ENCODE results near the gene LELP1.
"Not testable (repeated sequence)": the region's sequence is repeated elsewhere in the genome, so short reads cannot be mapped to it uniquely, and the experiment has no call there.

LELP1 gene

DNA sequence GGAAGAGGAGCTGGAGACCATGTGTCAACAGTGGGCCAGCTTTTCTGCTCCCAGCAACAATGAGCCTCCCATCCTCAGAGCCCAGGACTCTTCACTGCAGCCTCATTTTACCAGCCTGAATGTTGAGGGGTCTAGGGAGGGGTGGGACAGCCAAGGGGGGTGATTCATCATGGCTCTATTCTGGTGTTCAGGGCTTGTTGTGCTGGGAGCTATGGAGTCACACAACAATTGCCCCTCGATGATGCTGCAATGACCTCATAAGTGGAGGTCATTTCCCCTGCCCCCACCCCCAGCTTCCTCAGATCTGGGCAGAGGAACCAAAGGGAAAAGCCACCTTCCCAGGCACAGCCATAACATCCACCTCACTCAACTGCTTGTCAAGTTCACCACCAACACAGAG is at the start of gene LELP1:
LELP1 (plus strand) TSS at position 301 of the 400 bp plus-strand sequence. CDS start 1,278 bp downstream, outside the sequence.
- no peak for DNase-seq (ENCODE audit: low spot score)

- no peak for DNase-seq (ENCODE audit: low spot score)
Observed at GRCh38 chr1:153155541-153155940, 47.7 kb upstream of the LELP1 start.

DNA sequence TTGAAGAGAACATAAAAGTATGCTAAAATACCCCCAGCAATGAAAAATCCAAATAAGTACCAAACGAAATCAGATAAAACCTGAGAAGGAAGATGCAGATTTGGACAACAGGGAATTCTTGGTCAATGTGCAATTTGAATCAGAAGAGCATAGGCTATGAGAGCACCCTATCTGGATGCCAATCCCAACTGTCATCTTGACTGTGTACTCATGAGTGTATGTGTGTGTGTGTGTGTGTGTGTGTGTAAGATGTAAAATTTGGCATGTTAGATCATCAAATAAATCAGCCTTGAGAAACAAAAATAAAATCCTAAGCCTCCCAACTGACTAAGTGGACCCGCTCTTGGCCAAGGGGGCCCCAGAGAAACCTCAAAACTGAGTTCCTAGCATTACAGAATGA is 34.5 kb upstream of the LELP1 start:
- no peak for DNase-seq (ENCODE audit: low spot score)

- DNase-seq (ENCODE audit: low spot score) = no peak
Observed at GRCh38 chr1:153174624-153175023, 28.6 kb upstream of the LELP1 start.

DNA sequence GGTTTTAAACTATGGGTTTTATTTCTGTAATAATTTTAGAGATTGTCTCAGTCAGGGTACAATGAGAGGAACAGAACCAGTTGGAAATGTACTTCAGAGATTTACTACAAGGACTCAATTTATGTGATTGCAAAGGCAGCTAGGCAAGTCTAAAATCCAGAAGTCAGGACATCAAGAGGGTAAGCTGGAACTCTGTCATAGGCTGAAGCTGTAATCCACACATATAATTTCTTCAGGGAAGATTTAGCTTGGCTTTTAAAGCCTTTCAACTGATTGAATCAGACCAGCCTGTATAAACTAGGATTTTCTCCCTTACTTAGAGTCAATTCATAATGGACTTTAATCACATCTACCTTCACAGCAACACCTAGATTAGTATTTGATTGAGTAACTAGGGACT is 24.3 kb upstream of the LELP1 start:
- no peak for DNase-seq (ENCODE audit: low spot score)

- DNase-seq (ENCODE audit: low spot score) = no peak
Observed at GRCh38 chr1:153180556-153180955, 22.7 kb upstream of the LELP1 start.

DNA sequence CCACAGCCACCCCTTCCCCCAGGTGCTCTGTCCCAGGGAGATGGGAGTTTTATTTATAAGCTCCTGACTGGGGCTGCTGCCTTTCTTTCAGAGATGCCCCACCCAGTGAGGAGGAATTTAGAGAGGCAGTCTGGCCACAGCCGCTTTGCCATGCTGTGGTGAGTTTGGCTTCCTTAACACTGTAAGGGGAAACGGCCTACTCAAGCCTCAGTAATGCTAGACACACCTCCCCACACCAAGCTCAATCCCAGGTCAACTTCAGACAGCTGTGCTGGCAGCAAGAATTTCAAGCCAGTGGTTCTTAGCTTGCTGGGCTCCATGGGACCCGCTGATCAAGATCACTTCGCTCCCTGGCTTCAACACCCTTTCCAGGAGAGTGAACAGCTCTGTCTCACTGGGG is 14.9 kb upstream of the LELP1 start:
- not testable (repeated sequence) for DNase-seq (ENCODE audit: low spot score)

DNA sequence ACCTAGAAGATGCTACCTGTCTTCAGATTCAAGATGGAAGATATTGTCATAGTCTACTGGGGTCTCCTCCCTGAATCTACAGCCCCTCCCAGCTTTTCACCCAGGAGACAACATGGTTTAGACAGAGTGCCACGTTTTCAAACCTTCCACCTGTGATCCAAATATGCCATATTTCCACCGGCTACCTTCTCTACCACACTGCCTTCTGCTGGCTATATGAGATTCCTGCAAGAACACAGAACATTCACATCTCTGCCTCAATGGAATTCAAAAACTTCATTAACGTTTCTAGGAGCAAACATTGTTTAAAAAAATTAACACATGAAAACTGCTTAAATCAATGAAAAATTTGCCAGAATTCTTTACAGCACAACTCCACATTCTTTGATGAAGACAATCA is 12.9 kb upstream of the LELP1 start:
- DNase-seq (ENCODE audit: low spot score) = no peak

DNA sequence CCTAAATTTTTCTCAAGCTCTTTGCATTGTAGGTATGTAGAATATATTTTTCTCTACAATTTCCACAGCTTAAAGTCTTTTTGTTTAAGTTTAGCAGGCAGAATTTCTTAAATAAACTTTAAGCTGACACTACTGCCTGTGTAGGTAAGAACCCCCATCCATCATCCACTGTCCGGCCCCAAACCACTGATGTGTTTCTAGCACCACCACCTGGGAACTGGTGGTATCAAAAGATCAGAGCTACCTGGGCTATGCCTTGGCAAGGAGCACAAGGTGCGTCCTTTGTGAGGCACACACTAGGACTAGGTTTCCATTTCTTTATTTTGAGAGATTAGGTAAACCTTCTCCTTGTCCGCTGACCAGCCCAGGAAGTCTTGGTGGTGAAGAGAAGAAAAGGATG is 10.5 kb upstream of the LELP1 start:
- DNase-seq (ENCODE audit: low spot score) = no peak

DNA sequence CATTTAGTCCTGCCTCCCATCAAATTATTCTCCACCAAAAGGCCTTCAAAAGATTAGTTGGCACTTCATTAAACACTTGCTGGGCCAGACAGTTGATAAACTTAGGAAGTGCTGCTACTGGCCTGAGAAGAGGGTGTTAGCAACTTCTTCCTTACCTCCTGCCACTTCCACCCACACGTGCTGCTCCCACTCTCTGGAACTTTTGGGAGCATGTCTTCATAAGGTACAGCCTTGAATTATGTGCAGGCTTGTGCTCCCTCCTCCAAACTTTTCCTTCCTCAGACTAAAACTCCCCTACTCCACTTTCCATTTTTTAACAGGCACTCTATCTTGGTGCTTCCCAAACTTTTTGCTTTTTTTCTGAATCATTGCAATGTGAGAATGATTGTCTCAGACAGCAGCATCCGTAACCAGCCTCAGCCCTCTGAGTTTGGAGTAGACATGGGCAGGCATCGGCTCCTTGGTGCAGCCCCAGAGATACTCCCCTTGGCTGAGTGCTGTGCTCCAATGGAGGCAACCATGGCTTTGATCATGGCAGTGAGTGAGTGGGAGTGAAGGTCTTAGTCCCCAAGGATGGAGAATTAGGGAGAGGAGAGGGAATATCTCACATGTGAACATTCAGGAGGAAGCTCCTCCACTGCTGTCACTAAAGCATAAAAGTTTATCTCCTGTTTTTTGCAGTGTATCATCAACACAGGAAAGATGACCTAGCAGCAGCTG is 8.7 kb upstream of the LELP1 start:
- no peak for DNase-seq (ENCODE audit: low spot score)

- no peak for DNase-seq (ENCODE audit: low spot score)
Observed at GRCh38 chr1:153195216-153195615, 8.0 kb upstream of the LELP1 start.

GRCh38 chr1:153202006-153202405 is 1.2 kb upstream of the LELP1 start:
- no peak for DNase-seq (ENCODE audit: low spot score)

- DNase-seq (ENCODE audit: low spot score) = no peak
Observed at GRCh38 chr1:153206631-153207030, 3.4 kb downstream of the LELP1 start.

GRCh38 chr1:153210206-153210605 is 7.0 kb downstream of the LELP1 start:
- DNase-seq (ENCODE audit: low spot score) = no peak

- no peak for DNase-seq (ENCODE audit: low spot score)
Observed at GRCh38 chr1:153212201-153212600, 9.0 kb downstream of the LELP1 start.

- DNase-seq (ENCODE audit: low spot score) = no peak
Observed at GRCh38 chr1:153213519-153213918, 10.3 kb downstream of the LELP1 start.

- no peak for DNase-seq (ENCODE audit: low spot score)
Observed at GRCh38 chr1:153217212-153217611, 14.0 kb downstream of the LELP1 start, which contains the start of gene PRR9. TSS of gene PRR9 (plus strand) at chr1:153217584. CDS start at chr1:153218145, 561 bp downstream.

GRCh38 chr1:153217744-153218416 is 14.7 kb downstream of the LELP1 start:
- DNase-seq (ENCODE audit: low spot score) = no peak

- DNase-seq (ENCODE audit: low spot score) = no peak
Observed at GRCh38 chr1:153220606-153221303, 17.5 kb downstream of the LELP1 start.

- DNase-seq (ENCODE audit: low spot score) = peak; percentile 37
Observed at GRCh38 chr1:153223040-153223891, 20.0 kb downstream of the LELP1 start.

DNA sequence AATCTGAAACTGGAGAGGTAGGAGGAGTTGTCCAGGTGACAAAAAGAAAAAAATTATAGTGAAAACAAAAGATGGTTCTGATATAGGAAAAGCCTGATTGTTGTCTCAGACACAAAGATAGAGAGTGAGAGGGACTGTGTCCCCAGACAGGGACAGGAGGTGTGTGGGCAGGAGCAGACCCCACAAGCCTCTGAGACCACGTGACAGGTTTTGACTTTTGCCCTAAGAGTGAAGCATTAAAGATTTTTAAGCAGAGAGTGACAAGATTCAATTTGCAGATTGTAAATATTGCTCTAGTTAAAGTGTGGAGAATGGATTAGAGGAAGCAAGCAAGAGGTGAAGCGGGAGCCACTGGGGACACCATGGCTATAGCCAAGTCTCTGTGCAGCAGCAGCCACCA is 24.6 kb downstream of the LELP1 start:
- DNase-seq (ENCODE audit: low spot score) = no peak

DNA sequence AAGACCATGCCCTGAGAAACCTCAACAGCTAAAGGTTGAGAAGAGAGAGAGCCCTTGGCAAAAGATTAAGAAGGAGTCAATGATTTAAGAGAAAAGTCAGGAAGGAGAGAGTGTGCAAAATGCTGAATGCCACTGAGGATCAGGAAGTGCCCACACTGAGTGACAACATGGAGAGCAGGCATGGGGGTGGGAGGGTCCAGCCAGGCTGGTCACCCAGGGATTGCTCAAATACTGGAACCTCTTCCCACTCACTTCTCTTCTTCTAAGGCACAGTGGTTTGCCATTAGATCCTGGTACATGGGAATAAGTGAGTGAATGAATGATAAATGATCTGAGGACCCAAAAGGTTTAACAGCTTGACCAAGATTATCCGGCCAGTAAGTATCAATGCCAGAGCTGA is 25.3 kb downstream of the LELP1 start:
- DNase-seq (ENCODE audit: low spot score) = no peak

Data from CD4-positive, alpha-beta T cell treated with Interleukin-15 for 4 hours (primary cell).